ENCODE data around the gene TRMT1.

The TRMT1 gene

GRCh38 chr19:13104848-13105711 is 11.5 kb downstream of the TRMT1 start:
- H3K4me3 ChIP-seq: peak overlapping the region; percentile 4 to 39 (median 28)
- peak overlapping the region in 20 of 21 experiments; percentile 14 to 97 (median 79) for H3K27ac ChIP-seq

- H3K27ac ChIP-seq: peak overlapping the region in 20 of 21 experiments; percentile 14 to 97 (median 79)
- peak overlapping the region; percentile 4 to 39 (median 28) for H3K4me3 ChIP-seq
These were observed 12.1 kb downstream of the TRMT1 start for GRCh38 chr19:13104360-13104847.

GRCh38 chr19:13103581-13104359 is 12.8 kb downstream of the TRMT1 start:
- peak overlapping the region in 6 of 7 experiments; percentile 19 to 48 (median 38) for H3K4me3 ChIP-seq
- peak overlapping the region in 20 of 21 experiments; percentile 53 to 97 (median 80) for H3K27ac ChIP-seq

- Histone ChIP-seq H3K27ac (peak within 1 kb of the TSS; percentile 53 to 97 (median 80)), H3K4me3 (peak within 1 kb of the TSS; percentile 35 to 48 (median 44))
These were observed 13.6 kb downstream of the TRMT1 start, which contains the start of gene LYL1 for GRCh38 chr19:13102666-13103580. LYL1 (minus strand) TSS chr19:13102858; CDS start chr19:13101171, 1,687 bp downstream.

- Histone ChIP-seq H3K27ac (peak overlapping the region; percentile 52 to 97 (median 80)), H3K4me3 (peak overlapping the region; percentile 35 to 48 (median 44))
These were observed 14.2 kb downstream of the TRMT1 start for GRCh38 chr19:13102416-13102665.

GRCh38 chr19:13101590-13102415 is 14.7 kb downstream of the TRMT1 start:
- Histone ChIP-seq H3K4me3 (peak overlapping the region; percentile 35 to 48 (median 44)), H3K27ac (peak overlapping the region; percentile 52 to 97 (median 80))

- Histone ChIP-seq H3K4me3 (peak overlapping the region; percentile 35 to 48 (median 44)), H3K27ac (peak overlapping the region in 17 of 21 experiments; percentile 41 to 97 (median 85))
These were observed 15.5 kb downstream of the TRMT1 start for GRCh38 chr19:13100841-13101589.

- peak overlapping the region in 20 of 21 experiments; percentile 66 to 97 (median 86) for H3K27ac ChIP-seq
- peak overlapping the region in 4 of 7 experiments; percentile 25 to 49 (median 41) for H3K4me3 ChIP-seq
These were observed 16.4 kb downstream of the TRMT1 start for GRCh38 chr19:13100031-13100588.

GRCh38 chr19:13099073-13099999 is 17.2 kb downstream of the TRMT1 start:
- H3K27ac ChIP-seq: peak overlapping the region in 20 of 21 experiments; percentile 66 to 97 (median 86)
- peak overlapping the region; percentile 25 to 49 (median 37) for H3K4me3 ChIP-seq

GRCh38 chr19:13098277-13099072 is 18.1 kb downstream of the TRMT1 start:
- H3K4me3 ChIP-seq: peak overlapping the region; percentile 25 to 49 (median 37)
- H3K27ac ChIP-seq: peak overlapping the region in 20 of 21 experiments; percentile 66 to 97 (median 86)

- H3K27ac ChIP-seq: peak overlapping the region in 20 of 21 experiments; percentile 42 to 97 (median 85)
These were observed 18.9 kb downstream of the TRMT1 start for GRCh38 chr19:13097463-13098258.

GRCh38 chr19:13097033-13097462 is 19.5 kb downstream of the TRMT1 start:
- peak overlapping the region in 17 of 21 experiments; percentile 35 to 97 (median 84) for H3K27ac ChIP-seq
- H3K4me3 ChIP-seq: peak overlapping the region in 5 of 7 experiments; percentile 17 to 49 (median 25)

More at GRCh38 chr19:13097463-13098258, 18.9 kb downstream of the TRMT1 start:
- peak overlapping the region; percentile 17 to 49 (median 37) for H3K4me3 ChIP-seq

- H3K27ac ChIP-seq: peak overlapping the region in 19 of 21 experiments; percentile 1 to 90 (median 50)
- peak overlapping the region in 3 of 7 experiments; percentile 3 to 43 (median 26) for H3K4me3 ChIP-seq
These were observed 20.3 kb downstream of the TRMT1 start for GRCh38 chr19:13095934-13096927.
